Neural cell (in vitro differentiated cells): ENCODE measurements around the gene TUBGCP2. TPM values are rescaled to one million over a fixed set of nuclear protein-coding genes. Genes with fewer than 3 reads are reported as not detected.

Experiments
- H2AFZ ChIP-seq: fragments of 200-600, 300-800 bp; sonication (generic), shearing (Covaris generic); 2 replicates; pipeline ENCODE4 v1.6.0; 2014; ENCODE audit warnings: low read depth, mild to moderate bottlenecking, antibody characterized with exemption, low read length, moderate library complexity
- H3F3A ChIP-seq: fragments of 200-600 bp; shearing (Covaris generic); 2 replicates; pipeline ENCODE4 v1.6.1; 2016; ENCODE audit warnings: mild to moderate bottlenecking, moderate library complexity, mixed read lengths, antibody characterized with exemption, low read length; ENCODE audit not compliant: insufficient read depth, poor library complexity, severe bottlenecking
- H3K27ac ChIP-seq: fragments of 200-600, 300-800 bp; sonication (generic), shearing (Covaris generic); 2 replicates; pipeline ENCODE4 v1.5.1; 2014; ENCODE audit warnings: mild to moderate bottlenecking, low read length, moderate library complexity
- H3K27me3 ChIP-seq: fragments of 300-800, 200-600 bp; sonication (generic), shearing (Covaris generic); 2 replicates; pipeline ENCODE4 v1.6.0; 2014; ENCODE audit warnings: mild to moderate bottlenecking, low read depth, low read length, moderate library complexity; ENCODE audit not compliant: insufficient read depth
- H3K36me3 ChIP-seq: fragments of 300-800, 200-600 bp; sonication (generic), shearing (Covaris generic); 2 replicates; pipeline ENCODE4 v1.5.1; 2014; ENCODE audit warnings: mild to moderate bottlenecking, antibody characterized with exemption, low read length, moderate library complexity; ENCODE audit not compliant: insufficient read depth
- H3K4me2 ChIP-seq: fragments of 300-800, 200-600 bp; sonication (generic), shearing (Covaris generic); 2 replicates; pipeline ENCODE4 v1.6.0; 2014; ENCODE audit warnings: mild to moderate bottlenecking, low read length
- H3K4me3 ChIP-seq: fragments of 300-800, 200-600 bp; sonication (generic), shearing (Covaris generic); 2 replicates; pipeline ENCODE4 v1.5.1; 2014; ENCODE audit warnings: mild to moderate bottlenecking, low read length, moderate library complexity
- H3K79me2 ChIP-seq: fragments of 200-600 bp; shearing (Covaris generic); replicated peaks from 2 replicates; pipeline ENCODE4 v1.6.0; 2014; ENCODE audit warnings: mild to moderate bottlenecking, low read length, moderate library complexity; ENCODE audit not compliant: insufficient read depth
- H3K9ac ChIP-seq: fragments of 300-800, 200-600 bp; sonication (generic), shearing (Covaris generic); 2 replicates; pipeline ENCODE4 v1.6.1; 2016; ENCODE audit warnings: mild to moderate bottlenecking, low read length, mixed read lengths
- H3K9me2 ChIP-seq: fragments of 200-600 bp; shearing (Covaris generic); 2 replicates; pipeline ENCODE4 v1.6.1; 2016; ENCODE audit warnings: mild to moderate bottlenecking, low read length, mixed read lengths; ENCODE audit not compliant: insufficient read depth
- H3K9me3 ChIP-seq: fragments of 200-600, 300-800 bp; sonication (generic), shearing (Covaris generic); 2 replicates; pipeline ENCODE4 v1.6.1; 2016; ENCODE audit warnings: mild to moderate bottlenecking, mixed run types, low read length, moderate library complexity, mixed read lengths
- H4K20me1 ChIP-seq: fragments of 200-600 bp; shearing (Covaris generic); 2 replicates; pipeline ENCODE4 v1.6.1; 2016; ENCODE audit warnings: mild to moderate bottlenecking, mixed run types; ENCODE audit not compliant: insufficient read depth
- CTCF ChIP-seq: fragments of 450-650 bp; IDR thresholded peaks from 2 replicates; pipeline ENCODE4 v1.5.1; 2014; ENCODE audit warnings: antibody characterized with exemption, mild to moderate bottlenecking, moderate library complexity; ENCODE audit not compliant: poor library complexity, severe bottlenecking
- EP300 ChIP-seq: fragments of 450-650 bp; conservative IDR thresholded peaks from 2 replicates; pipeline ENCODE4 v1.6.1; 2014; ENCODE audit warnings: antibody characterized with exemption, mild to moderate bottlenecking, moderate library complexity; ENCODE audit not compliant: poor library complexity, severe bottlenecking
- EZH2 ChIP-seq: fragments of 200-600, 300-800 bp; shearing (Covaris generic), sonication (generic); IDR thresholded peaks from 2 replicates; pipeline ENCODE4 v1.6.1; 2014; ENCODE audit warnings: antibody characterized with exemption, low read length, borderline replicate concordance, mild to moderate bottlenecking; ENCODE audit not compliant: insufficient read depth, poor library complexity, severe bottlenecking
- MXI1 ChIP-seq: fragments of 450-650 bp; conservative IDR thresholded peaks from 2 replicates; pipeline ENCODE4 v1.6.1; 2014; ENCODE audit warnings: antibody characterized with exemption, mild to moderate bottlenecking; ENCODE audit not compliant: poor library complexity, severe bottlenecking
- POLR2AphosphoS5 ChIP-seq: IDR thresholded peaks from 2 replicates; pipeline ENCODE4 v1.6.1; 2012
- RAD21 ChIP-seq: fragments of 450-650 bp; conservative IDR thresholded peaks from 2 replicates; pipeline ENCODE4 v1.6.1; 2014; ENCODE audit warnings: antibody characterized with exemption, mild to moderate bottlenecking, moderate library complexity
- REST ChIP-seq: IDR thresholded peaks from 2 replicates; pipeline ENCODE4 v1.6.1; 2012; ENCODE audit warnings: borderline replicate concordance
- SMC3 ChIP-seq: fragments of 450-650 bp; conservative IDR thresholded peaks from 2 replicates; pipeline ENCODE4 v1.6.1; 2014; ENCODE audit warnings: antibody characterized with exemption, mild to moderate bottlenecking, moderate library complexity; ENCODE audit not compliant: poor library complexity
- TAF1 ChIP-seq: IDR thresholded peaks from 2 replicates; pipeline ENCODE4 v1.6.1; 2012; ENCODE audit warnings: low read depth
- polyA plus RNA-seq: library from polyadenylated mRNA; depleted of rRNA; stranded (reverse); fragments of >200 nt; gene quantifications from 2 replicates; pipeline ENCODE4 v1.2.3, GENCODE V29; 2014

Gene TUBGCP2
- polyA plus RNA-seq, 1 donor from 2014 or later = 34.5 TPM

GRCh38 chr10:133241501-133242205, 67.0 kb downstream of the TUBGCP2 start:
- peaks cover 30% of the 10 kb centered on the region for H3K27me3 ChIP-seq
- no peak for TF ChIP-seq TAF1
- TF ChIP-seq RAD21 = no peak
- TF ChIP-seq EP300 = no peak
- TF ChIP-seq POLR2AphosphoS5 = no peak
- no peak for TF ChIP-seq EZH2
- no peak for TF ChIP-seq CTCF
- no peak for TF ChIP-seq REST
- no peak for TF ChIP-seq SMC3
- no peak for TF ChIP-seq MXI1
- no peak overlapping the region for H2AFZ ChIP-seq

GRCh38 chr10:133239990-133240389, 68.7 kb downstream of the TUBGCP2 start:
- no peaks in the 10 kb centered on the region for H3K36me3 ChIP-seq
- H3K9me3 ChIP-seq = no peaks in the 10 kb centered on the region
- no peaks in the 10 kb centered on the region for H4K20me1 ChIP-seq
- peaks cover 47% of the 10 kb centered on the region for H3K27me3 ChIP-seq
- H3F3A ChIP-seq = no peaks in the 10 kb centered on the region
- H3K9me2 ChIP-seq = no peaks in the 10 kb centered on the region
- H3K79me2 ChIP-seq = no peaks in the 10 kb centered on the region
- no peak for TF ChIP-seq MXI1
- no peak for TF ChIP-seq EZH2
- no peak for TF ChIP-seq EP300
- no peak for TF ChIP-seq SMC3
- TF ChIP-seq CTCF = no peak
- no peak for TF ChIP-seq RAD21
- TF ChIP-seq REST = no peak
- TF ChIP-seq TAF1 = no peak
- no peak for TF ChIP-seq POLR2AphosphoS5
- no peak overlapping the region for H3K9ac ChIP-seq
- no peak overlapping the region for H2AFZ ChIP-seq
- no peak overlapping the region for H3K4me3 ChIP-seq
- H3K27ac ChIP-seq = no peak overlapping the region
- H3K4me2 ChIP-seq = no peak overlapping the region

More at GRCh38 chr10:133241501-133242205, 67.0 kb downstream of the TUBGCP2 start:
- Histone ChIP-seq H4K20me1 (no peaks in the 10 kb centered on the region), H3K4me3 (no peak overlapping the region), H3K4me2 (no peak overlapping the region), H3K79me2 (no peaks in the 10 kb centered on the region), H3K9me2 (no peaks in the 10 kb centered on the region), H3K9me3 (no peaks in the 10 kb centered on the region), H3K27ac (no peak overlapping the region), H3F3A (no peaks in the 10 kb centered on the region), H3K9ac (no peak overlapping the region), H3K36me3 (no peaks in the 10 kb centered on the region)
